NB4 (cell line): Measurements from ENCODE around the gene SLC19A1.
A peak's percentile ranks its signal among the peaks of the same experiment; 100 is the strongest.

Experiments used
- DNase-seq: peaks from one replicate; pipeline ENCODE4 v3.0.0; 2010; ENCODE audit warnings: low read depth
- H3K4me3 ChIP-seq: one replicate; pipeline ENCODE4 v1.5.1; 2011; ENCODE audit warnings: mild to moderate bottlenecking, low read depth, low read length, moderate library complexity
- CTCF ChIP-seq: IDR thresholded peaks from one replicate; pipeline ENCODE4 v1.5.1; 2012; ENCODE audit warnings: low read depth, low read length
- MYC ChIP-seq: IDR thresholded peaks from 2 replicates; pipeline ENCODE4 v1.6.1; 2011; ENCODE audit warnings: low read depth, low read length
- POLR2A ChIP-seq: IDR thresholded peaks from 2 replicates; pipeline ENCODE4 v1.6.1; 2011; ENCODE audit warnings: mild to moderate bottlenecking; ENCODE audit not compliant: insufficient read length; ENCODE audit errors: extremely low read depth
- TF ChIP-seq, protein P1 (sequence below): IDR thresholded peaks from 2 replicates; pipeline ENCODE4 v1.6.1; 2011; ENCODE audit warnings: low read depth, low read length

The SLC19A1 gene

DNA sequence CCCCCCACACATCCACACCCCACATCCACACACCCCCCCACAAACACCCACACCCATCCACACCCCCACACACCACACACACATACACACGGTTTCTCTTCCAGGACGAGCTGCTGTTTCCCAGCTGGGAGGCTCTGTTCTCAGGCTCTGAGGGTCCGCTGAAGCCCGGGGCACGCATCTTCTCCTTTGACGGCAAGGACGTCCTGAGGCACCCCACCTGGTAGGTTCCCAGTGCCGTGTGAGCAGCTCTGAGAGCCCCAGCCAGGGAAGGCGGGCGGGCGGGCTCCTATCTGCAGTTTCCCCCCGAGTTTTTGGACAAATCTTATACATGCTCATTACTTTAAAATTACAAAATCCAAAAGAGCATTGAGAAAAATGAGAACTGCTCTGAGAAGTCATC lies 31.2 kb downstream of the SLC19A1 start:
- DNase-seq = no peak

DNA sequence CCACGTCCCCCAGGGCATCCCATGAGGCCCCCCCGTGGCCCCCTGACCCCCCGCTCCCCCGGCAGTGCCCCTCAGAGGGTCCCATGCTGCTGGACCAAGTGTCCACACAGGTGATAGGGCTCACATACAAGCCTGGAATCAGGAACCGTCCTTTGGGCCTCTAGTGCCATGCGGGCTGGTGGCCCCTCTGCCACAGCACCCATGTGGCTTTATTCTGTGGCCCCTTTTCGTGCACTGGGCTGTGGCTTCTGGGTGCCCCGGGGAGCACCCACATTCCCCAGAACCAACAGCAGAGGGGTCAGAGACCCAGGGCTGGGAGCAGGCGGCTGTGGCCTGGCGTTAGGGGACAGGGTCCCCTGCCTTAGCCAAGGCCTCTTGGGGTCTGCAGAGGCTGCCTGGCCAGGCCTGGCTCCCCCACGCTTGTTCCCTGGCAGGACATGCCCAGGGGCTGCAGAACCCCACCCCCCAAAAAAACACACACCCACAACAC lies 31.7 kb downstream of the SLC19A1 start:
- no peak for TF ChIP-seq CTCF
- no peak for DNase-seq
- no peak overlapping the region for H3K4me3 ChIP-seq

More for the DNA sequence above, 31.2 kb downstream of the SLC19A1 start:
- TF ChIP-seq MYC (no peak), POLR2A (no peak), CTCF (no peak)
- TF ChIP-seq, protein P1, sequence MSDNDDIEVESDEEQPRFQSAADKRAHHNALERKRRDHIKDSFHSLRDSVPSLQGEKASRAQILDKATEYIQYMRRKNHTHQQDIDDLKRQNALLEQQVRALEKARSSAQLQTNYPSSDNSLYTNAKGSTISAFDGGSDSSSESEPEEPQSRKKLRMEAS = no peak
- H3K4me3 ChIP-seq = no peak overlapping the region

DNA sequence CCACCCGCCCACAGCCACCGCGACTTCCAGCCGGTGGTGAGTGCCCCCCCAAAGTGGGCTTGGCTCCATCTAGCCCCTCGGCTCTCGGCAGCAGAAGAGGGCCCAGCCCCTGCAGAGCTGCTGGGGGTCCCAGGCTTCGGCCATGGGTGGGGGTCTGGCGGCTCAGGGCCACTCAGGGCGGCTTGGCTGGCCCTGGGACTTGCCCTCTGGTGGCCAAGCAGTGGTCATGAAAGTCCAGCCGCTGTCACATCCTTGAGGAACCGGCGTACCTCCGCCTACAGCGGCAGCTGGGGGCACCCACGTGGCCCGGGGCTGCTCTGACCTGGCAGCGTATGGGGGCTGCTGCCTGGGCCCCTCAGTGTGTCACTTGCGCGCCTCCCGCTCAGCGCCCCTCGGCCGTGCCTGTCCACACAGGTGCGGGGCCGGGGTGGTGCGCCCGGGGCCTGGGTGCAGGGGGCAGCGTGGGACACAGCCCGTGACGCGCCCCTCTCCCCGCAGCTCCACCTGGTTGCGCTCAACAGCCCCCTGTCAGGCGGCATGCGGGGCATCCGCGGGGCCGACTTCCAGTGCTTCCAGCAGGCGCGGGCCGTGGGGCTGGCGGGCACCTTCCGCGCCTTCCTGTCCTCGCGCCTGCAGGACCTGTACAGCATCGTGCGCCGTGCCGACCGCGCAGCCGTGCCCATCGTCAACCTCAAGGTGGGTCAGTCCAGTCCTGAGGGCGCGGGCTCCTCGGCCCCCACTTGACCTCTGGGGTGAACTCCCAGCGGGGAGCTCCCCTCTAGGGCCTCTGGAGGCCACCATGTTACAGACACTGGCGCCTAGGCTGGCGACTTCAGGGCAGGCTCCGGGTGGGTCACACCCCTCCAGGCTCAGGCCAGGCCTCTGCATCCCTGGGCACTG lies 32.4 kb downstream of the SLC19A1 start:
- TF ChIP-seq CTCF = peak; percentile 8
- no peak for TF ChIP-seq POLR2A
- no peak overlapping the region for H3K4me3 ChIP-seq
- DNase-seq = peak; percentile 37

DNA sequence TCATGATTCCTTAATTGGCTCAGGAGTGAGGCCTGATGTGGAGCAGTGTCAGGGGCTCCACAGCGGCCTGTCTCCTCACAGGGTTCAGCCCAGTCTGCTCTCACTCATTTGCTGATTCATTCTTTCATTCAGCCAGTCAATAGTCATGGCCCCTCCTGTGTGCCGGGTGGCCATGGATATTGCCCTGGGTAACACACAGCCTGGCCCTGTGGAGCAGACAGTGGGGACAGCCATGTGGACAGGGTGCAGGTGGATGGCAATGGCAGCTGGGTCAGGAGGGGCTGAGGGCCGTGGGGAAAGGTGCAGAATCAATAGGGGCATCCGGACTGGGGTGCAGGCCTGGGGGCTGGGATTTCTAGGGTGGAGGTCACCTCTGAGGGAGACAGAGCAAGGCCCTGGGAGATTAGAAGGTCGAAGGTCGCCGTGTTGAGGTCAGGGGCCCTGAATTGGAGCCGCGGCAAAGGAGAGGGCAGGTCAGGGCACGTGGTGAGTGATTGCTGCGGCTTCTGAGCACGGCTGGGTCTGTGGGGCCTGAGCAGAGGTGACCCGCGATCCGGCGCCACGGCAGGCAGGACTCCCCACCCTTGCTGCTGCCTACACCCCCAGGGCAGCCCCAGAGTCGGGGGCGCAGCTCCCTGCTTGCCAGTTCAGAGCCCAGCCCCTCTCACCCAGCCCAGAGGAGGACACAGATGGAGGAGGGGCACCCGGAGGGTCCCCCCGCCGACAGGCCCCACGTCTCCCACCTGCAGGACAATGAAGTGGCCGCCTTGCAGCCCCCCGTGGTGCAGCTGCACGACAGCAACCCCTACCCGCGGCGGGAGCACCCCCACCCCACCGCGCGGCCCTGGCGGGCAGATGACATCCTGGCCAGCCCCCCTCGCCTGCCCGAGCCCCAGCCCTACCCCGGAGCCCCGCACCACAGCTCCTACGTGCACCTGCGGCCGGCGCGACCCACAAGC lies 33.4 kb downstream of the SLC19A1 start:
- DNase-seq = peak; percentile 37
- no peak for TF ChIP-seq CTCF
- TF ChIP-seq, protein P1 = 0 out of 2 replicates have a peak, but pooled peaks have one; percentile 2
- H3K4me3 ChIP-seq = no peak overlapping the region

DNA sequence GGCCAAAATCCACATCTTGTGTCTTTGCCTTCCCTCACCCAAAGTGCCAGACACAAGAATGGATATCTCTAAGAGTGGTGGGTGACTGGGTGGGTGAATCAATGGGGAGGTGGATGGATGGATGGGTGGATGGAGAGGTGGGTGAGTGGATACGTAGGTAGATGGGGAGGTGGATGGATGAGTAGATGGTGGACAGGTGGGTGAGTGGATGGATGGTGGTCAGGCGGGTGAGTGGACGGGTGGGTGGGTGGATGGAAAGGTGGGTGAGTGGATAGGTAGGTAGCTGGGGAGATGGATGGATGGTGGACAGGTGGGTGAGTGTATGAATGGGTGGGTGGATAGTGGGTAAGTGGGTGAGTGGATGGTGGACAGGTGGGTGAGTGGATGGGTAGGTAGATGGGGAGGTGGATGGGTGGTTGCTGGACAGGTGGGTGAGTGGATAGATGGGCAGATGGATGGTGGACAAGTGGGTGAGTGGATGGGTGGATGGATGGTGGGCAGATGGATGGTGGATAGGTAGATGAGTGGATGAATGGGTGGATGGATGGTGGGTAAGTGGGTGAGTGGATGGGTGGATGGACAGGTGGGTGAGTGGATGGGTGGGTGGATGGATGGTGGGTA lies 34.2 kb downstream of the SLC19A1 start:
- TF ChIP-seq, protein P1 = no peak
- TF ChIP-seq CTCF (no peak), MYC (no peak), POLR2A (no peak)
- no peak overlapping the region for H3K4me3 ChIP-seq
- DNase-seq = no peak
